H1 (cell line): ENCODE data around the gene PLXNA3.

Source experiments
- EZH2 ChIP-seq: fragments of 200-600 bp; sonication (generic); IDR thresholded peaks from 2 replicates; pipeline ENCODE4 v1.7.1; 2012; ENCODE audit warnings: low read depth, mild to moderate bottlenecking, moderate library complexity, low read length, inconsistent platforms; ENCODE audit not compliant: severe bottlenecking
- HDAC2 ChIP-seq, 2 experiments: fragments of 300-600 bp in 1 of 2; sonication (generic) in 1 of 2; IDR thresholded peaks; 2 replicates each; pipeline ENCODE4 v1.6.1; 2011 to 2012; ENCODE audit warnings: low read depth in 2 of 2, low read length in 2 of 2, mild to moderate bottlenecking in 2 of 2, moderate library complexity in 2 of 2, borderline replicate concordance in 1 of 2, inconsistent platforms in 1 of 2
- JUN ChIP-seq: IDR thresholded peaks from 2 replicates; pipeline ENCODE4 v1.6.1; 2011; ENCODE audit warnings: low read depth, mild to moderate bottlenecking, improper control_type of control experiment, low read length
- NRF1 ChIP-seq: IDR thresholded peaks from 2 replicates; pipeline ENCODE4 v1.6.1; 2011; ENCODE audit warnings: mild to moderate bottlenecking, low read depth, low read length, improper control_type of control experiment
- POLR2A ChIP-seq, 2 experiments: IDR thresholded peaks; 1 replicate in 1 of 2; 2 replicates in 1 of 2; pipeline ENCODE4 v1.6.1; 2011; ENCODE audit warnings: low read depth in 2 of 2, low read length in 2 of 2, mild to moderate bottlenecking in 2 of 2; ENCODE audit errors: control extremely low read depth in 1 of 2
- RAD21 ChIP-seq, 2 experiments: IDR thresholded peaks in 1 of 2; conservative IDR thresholded peaks in 1 of 2; 2 replicates each; pipeline ENCODE4 v1.6.1; 2011; ENCODE audit warnings: low read depth in 2 of 2, low read length in 2 of 2, improper control_type of control experiment in 1 of 2, inconsistent platforms in 1 of 2, mild to moderate bottlenecking in 1 of 2, moderate library complexity in 1 of 2
- RFX5 ChIP-seq: IDR thresholded peaks from 2 replicates; pipeline ENCODE4 v1.6.1; 2011; ENCODE audit warnings: low read depth, low read length, improper control_type of control experiment, borderline replicate concordance
- TBP ChIP-seq: IDR thresholded peaks from 2 replicates; pipeline ENCODE4 v1.6.1; 2011; ENCODE audit warnings: low read depth, low read length, improper control_type of control experiment
- TCF12 ChIP-seq: IDR thresholded peaks from 2 replicates; pipeline ENCODE4 v1.6.1; 2011; ENCODE audit warnings: low read depth, mild to moderate bottlenecking, low read length
- YY1 ChIP-seq: IDR thresholded peaks from 2 replicates; pipeline ENCODE4 v1.6.1; 2011; ENCODE audit warnings: low read depth, mild to moderate bottlenecking, low read length
- TF ChIP-seq, protein P1 (sequence below), 3 experiments: IDR thresholded peaks; 1 replicate in 2 of 3; 2 replicates in 1 of 3; pipeline versions ENCODE4 v1.5.1 to v1.6.1; 2011; ENCODE audit warnings: low read length in 3 of 3, mild to moderate bottlenecking in 3 of 3, inconsistent platforms in 2 of 3, low read depth in 1 of 3, moderate library complexity in 1 of 3; ENCODE audit not compliant: insufficient read depth in 1 of 3; ENCODE audit errors: control extremely low read depth in 1 of 3

DNA sequence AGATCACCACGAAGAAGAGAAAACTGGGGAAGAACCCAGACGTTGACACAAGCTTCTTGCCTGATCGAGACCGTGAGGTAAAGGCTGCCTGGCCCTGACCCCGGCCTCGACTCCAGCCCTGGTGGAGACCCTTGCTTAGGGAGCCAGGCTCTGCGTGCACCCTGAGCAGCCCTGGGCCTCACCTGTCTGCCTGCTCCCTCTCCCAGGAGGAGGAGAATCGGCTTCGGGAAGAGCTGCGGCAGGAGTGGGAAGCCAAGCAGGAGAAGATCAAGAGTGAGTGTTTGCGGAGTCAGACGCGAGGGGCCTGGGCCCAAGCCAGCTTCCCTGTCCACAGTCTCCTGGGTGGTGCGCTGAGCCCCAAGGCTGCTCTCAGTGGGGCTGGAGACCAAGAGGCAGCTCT, 9.6 kb upstream of the PLXNA3 start:
- TF ChIP-seq JUN (no peak), RFX5 (no peak), NRF1 (no peak), TCF12 (no peak), EZH2 (no peak), YY1 (no peak), HDAC2 (IDR thresholded peaks at IDR 0.05; ENCODE audit: borderline replicate concordance in 1 of 2, low read depth in 2 of 2, low read length in 2 of 2) (no peak), RAD21 (IDR thresholded peaks at IDR 0.05 in 1 of 2, conservative IDR thresholded peaks at IDR 0.05 in 1 of 2; ENCODE audit: low read depth in 2 of 2, low read length in 2 of 2) (no peak), TBP (no peak), POLR2A (IDR thresholded peaks at IDR 0.05; ENCODE audit: control extremely low read depth in 1 of 2, low read depth in 2 of 2, low read length in 2 of 2) (no peak)
- TF ChIP-seq, protein P1, sequence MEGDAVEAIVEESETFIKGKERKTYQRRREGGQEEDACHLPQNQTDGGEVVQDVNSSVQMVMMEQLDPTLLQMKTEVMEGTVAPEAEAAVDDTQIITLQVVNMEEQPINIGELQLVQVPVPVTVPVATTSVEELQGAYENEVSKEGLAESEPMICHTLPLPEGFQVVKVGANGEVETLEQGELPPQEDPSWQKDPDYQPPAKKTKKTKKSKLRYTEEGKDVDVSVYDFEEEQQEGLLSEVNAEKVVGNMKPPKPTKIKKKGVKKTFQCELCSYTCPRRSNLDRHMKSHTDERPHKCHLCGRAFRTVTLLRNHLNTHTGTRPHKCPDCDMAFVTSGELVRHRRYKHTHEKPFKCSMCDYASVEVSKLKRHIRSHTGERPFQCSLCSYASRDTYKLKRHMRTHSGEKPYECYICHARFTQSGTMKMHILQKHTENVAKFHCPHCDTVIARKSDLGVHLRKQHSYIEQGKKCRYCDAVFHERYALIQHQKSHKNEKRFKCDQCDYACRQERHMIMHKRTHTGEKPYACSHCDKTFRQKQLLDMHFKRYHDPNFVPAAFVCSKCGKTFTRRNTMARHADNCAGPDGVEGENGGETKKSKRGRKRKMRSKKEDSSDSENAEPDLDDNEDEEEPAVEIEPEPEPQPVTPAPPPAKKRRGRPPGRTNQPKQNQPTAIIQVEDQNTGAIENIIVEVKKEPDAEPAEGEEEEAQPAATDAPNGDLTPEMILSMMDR (IDR thresholded peaks at IDR 0.05; ENCODE audit: control extremely low read depth in 1 of 3, insufficient read depth in 1 of 3, low read depth in 1 of 3, low read length in 3 of 3), result no peak
